ENCODE measurements around the gene AFF3. TPM values are rescaled to one million over a fixed set of nuclear protein-coding genes. Genes with fewer than 3 reads are reported as not detected.

AFF3 gene, protein sequence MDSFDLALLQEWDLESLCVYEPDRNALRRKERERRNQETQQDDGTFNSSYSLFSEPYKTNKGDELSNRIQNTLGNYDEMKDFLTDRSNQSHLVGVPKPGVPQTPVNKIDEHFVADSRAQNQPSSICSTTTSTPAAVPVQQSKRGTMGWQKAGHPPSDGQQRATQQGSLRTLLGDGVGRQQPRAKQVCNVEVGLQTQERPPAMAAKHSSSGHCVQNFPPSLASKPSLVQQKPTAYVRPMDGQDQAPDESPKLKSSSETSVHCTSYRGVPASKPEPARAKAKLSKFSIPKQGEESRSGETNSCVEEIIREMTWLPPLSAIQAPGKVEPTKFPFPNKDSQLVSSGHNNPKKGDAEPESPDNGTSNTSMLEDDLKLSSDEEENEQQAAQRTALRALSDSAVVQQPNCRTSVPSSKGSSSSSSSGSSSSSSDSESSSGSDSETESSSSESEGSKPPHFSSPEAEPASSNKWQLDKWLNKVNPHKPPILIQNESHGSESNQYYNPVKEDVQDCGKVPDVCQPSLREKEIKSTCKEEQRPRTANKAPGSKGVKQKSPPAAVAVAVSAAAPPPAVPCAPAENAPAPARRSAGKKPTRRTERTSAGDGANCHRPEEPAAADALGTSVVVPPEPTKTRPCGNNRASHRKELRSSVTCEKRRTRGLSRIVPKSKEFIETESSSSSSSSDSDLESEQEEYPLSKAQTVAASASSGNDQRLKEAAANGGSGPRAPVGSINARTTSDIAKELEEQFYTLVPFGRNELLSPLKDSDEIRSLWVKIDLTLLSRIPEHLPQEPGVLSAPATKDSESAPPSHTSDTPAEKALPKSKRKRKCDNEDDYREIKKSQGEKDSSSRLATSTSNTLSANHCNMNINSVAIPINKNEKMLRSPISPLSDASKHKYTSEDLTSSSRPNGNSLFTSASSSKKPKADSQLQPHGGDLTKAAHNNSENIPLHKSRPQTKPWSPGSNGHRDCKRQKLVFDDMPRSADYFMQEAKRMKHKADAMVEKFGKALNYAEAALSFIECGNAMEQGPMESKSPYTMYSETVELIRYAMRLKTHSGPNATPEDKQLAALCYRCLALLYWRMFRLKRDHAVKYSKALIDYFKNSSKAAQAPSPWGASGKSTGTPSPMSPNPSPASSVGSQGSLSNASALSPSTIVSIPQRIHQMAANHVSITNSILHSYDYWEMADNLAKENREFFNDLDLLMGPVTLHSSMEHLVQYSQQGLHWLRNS (N-terminal part only)
- total RNA-seq (2022; extraction: Qiagen RNA extraction; ENCODE audit: low read depth): 0.07 to 0.22 TPM in 2 of 5 replicates, not detected in the others

DNA sequence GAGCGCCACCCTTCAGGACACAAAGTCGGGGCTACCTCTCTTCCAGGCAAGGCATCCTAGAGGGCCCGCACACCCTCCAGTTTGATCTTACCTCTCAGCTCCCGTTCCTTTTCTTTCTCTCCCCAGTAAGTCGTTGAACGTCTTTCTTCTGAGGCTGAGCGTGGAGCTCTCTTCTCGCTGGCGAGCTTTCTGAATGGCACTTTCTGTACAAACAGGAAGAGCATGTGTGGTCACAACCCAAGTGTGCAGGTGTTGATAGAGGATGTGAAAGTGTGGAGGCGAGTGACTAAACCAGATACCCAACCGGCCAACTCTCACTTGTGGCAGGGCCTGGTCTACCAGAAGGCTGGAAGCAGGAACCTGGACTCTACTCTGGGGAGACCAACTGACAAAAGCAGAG lies at the start of gene AFF3:
Gene AFF3, minus strand, starts transcription at position 198 of the 400 bp plus-strand sequence. CDS start 38,136 bp downstream, outside the sequence.

Other genes starting within 250 kb of the AFF3 start
- gene LONRF2, start 179.9 kb upstream of the AFF3 start, total RNA-seq (2022; extraction: Qiagen RNA extraction; ENCODE audit: low read depth): 2.8 to 4.1 TPM (median 3.3 TPM) in 5 replicates